HG02610 (cell line): ENCODE data around the gene PTPRM.
"Not testable (repeated sequence)": the region's sequence is repeated elsewhere in the genome, so short reads cannot be mapped to it uniquely, and the experiment has no call there.

Experiments
- ATAC-seq: cut with Tn5 transposase; IDR thresholded peaks from one replicate; pipeline ENCODE4 v1.9.1; 2021; ENCODE audit warnings: mild to moderate bottlenecking, moderate library complexity; ENCODE audit not compliant: unreplicated experiment

PTPRM gene

GRCh38 chr18:7721532-7721931 is 154.4 kb downstream of the PTPRM start:
- ATAC-seq, result no peak

- ATAC-seq, result no peak
Measured at GRCh38 chr18:7722955-7723354, 155.8 kb downstream of the PTPRM start.

- ATAC-seq, result no peak
Measured at GRCh38 chr18:7723558-7723957, 156.4 kb downstream of the PTPRM start.

GRCh38 chr18:7725473-7725872 is 158.4 kb downstream of the PTPRM start:
- no peak for ATAC-seq

- ATAC-seq, result no peak
Measured at GRCh38 chr18:7725897-7726296, 158.8 kb downstream of the PTPRM start.

GRCh38 chr18:7726522-7726921 is 159.4 kb downstream of the PTPRM start:
- ATAC-seq, result no peak

GRCh38 chr18:7727361-7728076 is 160.4 kb downstream of the PTPRM start:
- ATAC-seq, result no peak

- no peak for ATAC-seq
Measured at GRCh38 chr18:7728297-7728696, 161.2 kb downstream of the PTPRM start.

- ATAC-seq, result no peak
Measured at GRCh38 chr18:7729868-7730267, 162.8 kb downstream of the PTPRM start.

GRCh38 chr18:7730682-7731081 is 163.6 kb downstream of the PTPRM start:
- ATAC-seq, result no peak

GRCh38 chr18:7733642-7734041 is 166.5 kb downstream of the PTPRM start:
- ATAC-seq, result no peak

- no peak for ATAC-seq
Measured at GRCh38 chr18:7735196-7735595, 168.1 kb downstream of the PTPRM start.

GRCh38 chr18:7735626-7736175 is 168.6 kb downstream of the PTPRM start:
- ATAC-seq, result no peak

GRCh38 chr18:7736526-7736925 is 169.4 kb downstream of the PTPRM start:
- ATAC-seq, result not testable (repeated sequence)

- ATAC-seq, result no peak
Measured at GRCh38 chr18:7737550-7737949, 170.4 kb downstream of the PTPRM start.

GRCh38 chr18:7740821-7741220 is 173.7 kb downstream of the PTPRM start:
- ATAC-seq, result no peak

- no peak for ATAC-seq
Measured at GRCh38 chr18:7741640-7742039, 174.5 kb downstream of the PTPRM start.

- ATAC-seq, result no peak
Measured at GRCh38 chr18:7742224-7742623, 175.1 kb downstream of the PTPRM start.

- ATAC-seq, result no peak
Measured at GRCh38 chr18:7743256-7743655, 176.1 kb downstream of the PTPRM start.

- no peak for ATAC-seq
Measured at GRCh38 chr18:7746106-7746505, 179.0 kb downstream of the PTPRM start.

- no peak for ATAC-seq
Measured at GRCh38 chr18:7748251-7749007, 181.3 kb downstream of the PTPRM start.

- ATAC-seq, result no peak
Measured at GRCh38 chr18:7749008-7749405, 181.9 kb downstream of the PTPRM start.
